ENCODE data around the gene ERBB4.

The ERBB4 gene

GRCh38 chr2:212337486-212338343 is 200.9 kb downstream of the ERBB4 start:
- no peak overlapping the region for H3K27ac Mint-ChIP-seq
- no peaks in the 10 kb centered on the region for H3K36me3 Mint-ChIP-seq
- H3K4me3 Mint-ChIP-seq: no peak overlapping the region
- H3K4me1 Mint-ChIP-seq (ENCODE audit: low read depth): no peaks in the 10 kb centered on the region
- H3K9me3 Mint-ChIP-seq (ENCODE audit: low read depth): peaks cover 5% of the 10 kb centered on the region
- H3K27me3 Mint-ChIP-seq: no peaks in the 10 kb centered on the region

GRCh38 chr2:212337036-212337435 is 201.6 kb downstream of the ERBB4 start:
- Mint-ChIP-seq H3K9me3 (ENCODE audit: low read depth) (no peaks in the 10 kb centered on the region), H3K4me1 (ENCODE audit: low read depth) (no peaks in the 10 kb centered on the region), H3K27me3 (no peaks in the 10 kb centered on the region), H3K27ac (no peak overlapping the region), H3K4me3 (no peak overlapping the region), H3K36me3 (no peaks in the 10 kb centered on the region)

DNA sequence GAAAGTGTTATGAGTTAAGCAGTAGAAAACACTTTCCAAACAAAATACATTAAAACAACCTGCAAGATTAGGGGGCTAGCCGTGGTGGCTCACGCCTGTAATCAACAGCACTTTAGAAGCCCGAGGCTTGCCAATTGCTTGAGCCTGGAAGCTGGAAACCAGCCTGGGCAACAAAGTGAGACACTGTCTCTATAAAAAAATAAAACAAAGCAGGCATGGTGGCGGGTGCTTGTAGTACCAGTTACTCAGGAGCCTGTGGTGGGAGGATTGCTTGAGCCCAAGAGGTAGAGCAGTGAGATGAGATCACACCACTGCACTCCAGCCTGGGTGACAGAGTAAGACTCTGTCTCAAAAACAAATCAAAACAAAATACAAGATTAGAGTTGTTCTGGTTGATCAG is 208.3 kb downstream of the ERBB4 start:
- Mint-ChIP-seq H3K27me3 (no peaks in the 10 kb centered on the region), H3K36me3 (no peaks in the 10 kb centered on the region), H3K27ac (no peak overlapping the region), H3K9me3 (ENCODE audit: low read depth) (peaks cover 5% of the 10 kb centered on the region), H3K4me3 (no peak overlapping the region), H3K4me1 (ENCODE audit: low read depth) (no peaks in the 10 kb centered on the region)

GRCh38 chr2:212328712-212329496 is 209.7 kb downstream of the ERBB4 start:
- Mint-ChIP-seq H3K36me3 (no peaks in the 10 kb centered on the region), H3K27me3 (no peaks in the 10 kb centered on the region), H3K9me3 (ENCODE audit: low read depth) (peaks cover 5% of the 10 kb centered on the region), H3K27ac (no peak overlapping the region), H3K4me3 (no peak overlapping the region), H3K4me1 (ENCODE audit: low read depth) (no peaks in the 10 kb centered on the region)

DNA sequence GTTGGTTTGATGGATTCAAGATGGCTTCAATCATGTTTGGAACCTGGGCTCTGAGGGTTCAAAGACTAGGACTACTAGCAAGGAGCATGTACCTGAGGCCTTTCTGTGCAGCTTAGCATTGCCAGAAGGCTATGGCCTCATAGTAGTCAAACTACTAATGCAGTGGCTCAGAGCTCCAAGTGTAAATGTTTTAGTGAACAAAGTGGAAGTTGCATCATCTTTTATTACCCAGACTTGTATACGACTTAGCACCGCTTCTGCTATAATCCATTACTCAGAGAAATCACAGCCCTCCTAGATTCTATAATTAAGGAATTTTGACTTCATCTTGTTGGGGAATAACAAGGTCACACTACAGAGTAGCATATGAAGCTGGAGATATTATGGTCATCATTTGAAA is 210.5 kb downstream of the ERBB4 start:
- Mint-ChIP-seq H3K4me3 (no peak overlapping the region), H3K27me3 (no peaks in the 10 kb centered on the region), H3K27ac (no peak overlapping the region), H3K9me3 (ENCODE audit: low read depth) (peaks cover 5% of the 10 kb centered on the region), H3K36me3 (no peaks in the 10 kb centered on the region), H3K4me1 (ENCODE audit: low read depth) (no peaks in the 10 kb centered on the region)

- Mint-ChIP-seq H3K9me3 (ENCODE audit: low read depth) (peaks cover 5% of the 10 kb centered on the region), H3K27me3 (no peaks in the 10 kb centered on the region), H3K27ac (no peak overlapping the region), H3K4me1 (ENCODE audit: low read depth) (no peaks in the 10 kb centered on the region), H3K4me3 (no peak overlapping the region), H3K36me3 (no peaks in the 10 kb centered on the region)
These were observed 211.3 kb downstream of the ERBB4 start for GRCh38 chr2:212327171-212327809.

- no peak overlapping the region for H3K4me3 Mint-ChIP-seq
- H3K27ac Mint-ChIP-seq: no peak overlapping the region
- H3K36me3 Mint-ChIP-seq: no peaks in the 10 kb centered on the region
- H3K27me3 Mint-ChIP-seq: no peaks in the 10 kb centered on the region
- H3K4me1 Mint-ChIP-seq (ENCODE audit: low read depth): no peaks in the 10 kb centered on the region
- peaks cover 6% of the 10 kb centered on the region for H3K9me3 Mint-ChIP-seq (ENCODE audit: low read depth)
These were observed 220.0 kb downstream of the ERBB4 start for GRCh38 chr2:212318636-212319035.

- no peak overlapping the region for H3K4me3 Mint-ChIP-seq
- H3K27me3 Mint-ChIP-seq: no peaks in the 10 kb centered on the region
- no peaks in the 10 kb centered on the region for H3K4me1 Mint-ChIP-seq (ENCODE audit: low read depth)
- H3K36me3 Mint-ChIP-seq: no peaks in the 10 kb centered on the region
- no peak overlapping the region for H3K27ac Mint-ChIP-seq
- H3K9me3 Mint-ChIP-seq (ENCODE audit: low read depth): peaks cover 8% of the 10 kb centered on the region
These were observed 223.9 kb downstream of the ERBB4 start for GRCh38 chr2:212314680-212315079.

DNA sequence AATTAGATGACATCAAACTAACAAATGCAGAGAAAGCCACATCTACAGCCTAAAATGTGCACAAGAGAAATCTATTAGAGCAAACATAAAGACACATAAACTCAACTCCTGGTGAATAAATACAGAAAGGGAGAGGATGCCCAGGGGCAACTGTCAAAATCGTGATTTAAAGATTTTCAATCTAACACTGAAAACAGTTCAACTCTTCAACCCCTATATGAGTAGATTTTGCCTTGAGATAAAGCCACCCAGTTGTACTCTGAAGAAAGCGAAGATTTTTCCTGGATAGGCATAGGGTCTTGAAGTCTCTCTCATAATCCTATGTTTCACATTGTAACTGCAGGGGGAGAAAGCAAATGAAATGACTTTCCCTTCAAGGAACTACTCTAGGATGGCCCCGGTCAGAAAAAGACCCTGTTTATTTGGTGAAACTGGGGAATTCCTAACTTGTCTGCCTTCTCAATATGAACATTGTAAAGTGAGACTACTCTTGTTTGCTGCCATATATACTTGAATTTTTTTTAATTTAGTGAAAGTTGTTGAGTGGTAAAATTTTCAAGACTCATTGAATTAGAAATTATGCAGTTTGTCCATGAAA is 226.7 kb downstream of the ERBB4 start:
- Mint-ChIP-seq H3K27ac (no peak overlapping the region), H3K27me3 (no peaks in the 10 kb centered on the region), H3K4me3 (no peak overlapping the region), H3K4me1 (ENCODE audit: low read depth) (no peaks in the 10 kb centered on the region), H3K9me3 (ENCODE audit: low read depth) (peaks cover 7% of the 10 kb centered on the region), H3K36me3 (no peaks in the 10 kb centered on the region)

DNA sequence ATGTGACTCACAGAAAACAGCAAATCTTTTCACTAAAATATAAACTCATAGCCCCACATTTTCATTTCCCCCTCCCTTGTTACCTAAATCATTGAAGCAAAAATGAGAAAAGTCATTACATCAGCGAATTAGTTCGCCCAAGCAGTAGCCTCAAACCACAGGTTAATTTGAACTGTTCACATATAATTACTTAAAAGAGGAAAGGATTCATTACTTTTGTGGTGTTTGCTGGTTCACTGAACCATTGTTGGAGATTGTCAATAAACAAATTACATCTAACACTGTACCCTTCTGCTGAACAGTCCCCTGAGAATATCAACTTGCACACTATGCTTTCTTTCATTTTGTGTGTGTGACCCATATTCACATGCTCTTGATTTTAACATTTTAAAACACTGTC is 238.7 kb downstream of the ERBB4 start:
- Mint-ChIP-seq H3K9me3 (ENCODE audit: low read depth) (no peaks in the 10 kb centered on the region), H3K4me1 (ENCODE audit: low read depth) (no peaks in the 10 kb centered on the region), H3K36me3 (no peaks in the 10 kb centered on the region), H3K4me3 (no peak overlapping the region), H3K27ac (no peak overlapping the region), H3K27me3 (no peaks in the 10 kb centered on the region)

GRCh38 chr2:212299333-212299732 is 239.3 kb downstream of the ERBB4 start:
- no peaks in the 10 kb centered on the region for H3K4me1 Mint-ChIP-seq (ENCODE audit: low read depth)
- no peaks in the 10 kb centered on the region for H3K36me3 Mint-ChIP-seq
- H3K4me3 Mint-ChIP-seq: no peak overlapping the region
- H3K9me3 Mint-ChIP-seq (ENCODE audit: low read depth): no peaks in the 10 kb centered on the region
- no peaks in the 10 kb centered on the region for H3K27me3 Mint-ChIP-seq
- H3K27ac Mint-ChIP-seq: no peak overlapping the region

DNA sequence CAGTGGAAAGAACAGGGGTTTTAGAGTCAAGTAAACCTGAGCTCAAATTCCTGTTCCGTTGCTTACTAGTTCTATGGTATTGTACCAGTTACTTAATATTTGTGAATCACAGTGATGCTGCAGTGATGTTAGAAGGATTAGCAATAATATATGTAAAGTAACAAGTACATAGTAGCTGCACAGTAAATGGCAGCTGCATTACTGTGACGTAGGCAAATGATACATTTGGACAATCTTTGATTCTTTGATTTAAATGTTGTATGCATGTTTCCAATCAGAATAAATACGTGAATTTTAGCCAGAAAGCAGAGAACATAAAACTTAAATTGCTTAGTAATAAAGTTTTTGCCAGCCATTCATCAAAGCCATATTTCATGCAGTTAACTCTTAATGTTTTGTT is 243.0 kb downstream of the ERBB4 start:
- Mint-ChIP-seq H3K4me1 (ENCODE audit: low read depth) (no peaks in the 10 kb centered on the region), H3K27me3 (no peaks in the 10 kb centered on the region), H3K36me3 (no peaks in the 10 kb centered on the region), H3K9me3 (ENCODE audit: low read depth) (no peaks in the 10 kb centered on the region), H3K27ac (no peak overlapping the region), H3K4me3 (no peak overlapping the region)

DNA sequence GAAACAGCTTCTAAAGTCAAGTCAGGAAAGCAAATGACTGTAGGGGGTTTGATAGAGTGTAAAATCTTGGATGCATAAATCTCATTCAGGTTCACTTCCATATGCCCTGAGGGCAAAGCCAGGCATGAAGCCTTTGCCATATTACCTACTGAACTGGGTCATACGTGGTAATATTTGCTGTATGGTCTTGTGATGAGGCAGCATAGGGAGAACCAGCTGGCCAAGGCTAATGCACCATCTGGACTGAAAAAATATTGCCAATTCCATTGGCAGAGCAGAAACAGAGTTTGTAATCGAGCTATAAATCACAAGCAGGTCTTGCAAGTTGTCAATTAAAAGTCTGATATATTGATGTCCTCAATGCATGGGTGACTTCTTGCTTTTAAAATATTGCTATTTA is 243.8 kb downstream of the ERBB4 start:
- no peak overlapping the region for H3K4me3 Mint-ChIP-seq
- H3K4me1 Mint-ChIP-seq (ENCODE audit: low read depth): no peaks in the 10 kb centered on the region
- H3K36me3 Mint-ChIP-seq: no peaks in the 10 kb centered on the region
- no peaks in the 10 kb centered on the region for H3K9me3 Mint-ChIP-seq (ENCODE audit: low read depth)
- no peaks in the 10 kb centered on the region for H3K27me3 Mint-ChIP-seq
- no peak overlapping the region for H3K27ac Mint-ChIP-seq

DNA sequence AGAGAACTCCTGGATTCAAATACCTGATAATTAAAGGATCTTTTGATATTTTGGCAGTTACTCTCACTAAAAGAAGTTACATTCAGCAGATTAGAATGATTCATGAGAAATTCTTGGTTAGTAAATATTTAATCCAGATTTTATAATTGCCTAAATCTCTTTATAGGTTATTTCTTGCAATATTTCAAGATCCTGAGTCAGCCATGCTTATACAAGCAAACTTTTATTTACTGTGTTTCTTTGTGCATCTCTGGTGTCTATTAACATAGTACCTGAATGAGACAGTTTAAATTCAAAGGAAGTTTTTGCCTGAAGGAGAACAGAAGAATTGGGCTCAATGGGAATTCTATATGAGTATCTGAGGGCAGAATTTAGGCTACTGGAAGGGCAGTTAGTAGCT is 249.3 kb downstream of the ERBB4 start:
- H3K9me3 Mint-ChIP-seq (ENCODE audit: low read depth): peaks cover 6% of the 10 kb centered on the region

GRCh38 chr2:212288308-212288707 is 250.3 kb downstream of the ERBB4 start:
- Mint-ChIP-seq H3K27ac (no peak overlapping the region), H3K27me3 (no peaks in the 10 kb centered on the region), H3K36me3 (no peaks in the 10 kb centered on the region), H3K4me3 (no peak overlapping the region), H3K4me1 (ENCODE audit: low read depth) (no peaks in the 10 kb centered on the region), H3K9me3 (ENCODE audit: low read depth) (peaks cover 6% of the 10 kb centered on the region)

More for the DNA sequence above, 249.3 kb downstream of the ERBB4 start:
- H3K4me1 Mint-ChIP-seq (ENCODE audit: low read depth): no peaks in the 10 kb centered on the region
- no peaks in the 10 kb centered on the region for H3K27me3 Mint-ChIP-seq
- no peak overlapping the region for H3K27ac Mint-ChIP-seq
- no peak overlapping the region for H3K4me3 Mint-ChIP-seq
- no peaks in the 10 kb centered on the region for H3K36me3 Mint-ChIP-seq
